ENCODE results near the gene TIMM10B. TPM values are rescaled to one million over a fixed set of nuclear protein-coding genes. Genes with fewer than 3 reads are reported as not detected.

TIMM10B gene, protein sequence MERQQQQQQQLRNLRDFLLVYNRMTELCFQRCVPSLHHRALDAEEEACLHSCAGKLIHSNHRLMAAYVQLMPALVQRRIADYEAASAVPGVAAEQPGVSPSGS
- total RNA-seq (2022; extraction: Qiagen RNA extraction) = 30.1 to 34.2 TPM (median 32.9 TPM) in 5 replicates

DNA sequence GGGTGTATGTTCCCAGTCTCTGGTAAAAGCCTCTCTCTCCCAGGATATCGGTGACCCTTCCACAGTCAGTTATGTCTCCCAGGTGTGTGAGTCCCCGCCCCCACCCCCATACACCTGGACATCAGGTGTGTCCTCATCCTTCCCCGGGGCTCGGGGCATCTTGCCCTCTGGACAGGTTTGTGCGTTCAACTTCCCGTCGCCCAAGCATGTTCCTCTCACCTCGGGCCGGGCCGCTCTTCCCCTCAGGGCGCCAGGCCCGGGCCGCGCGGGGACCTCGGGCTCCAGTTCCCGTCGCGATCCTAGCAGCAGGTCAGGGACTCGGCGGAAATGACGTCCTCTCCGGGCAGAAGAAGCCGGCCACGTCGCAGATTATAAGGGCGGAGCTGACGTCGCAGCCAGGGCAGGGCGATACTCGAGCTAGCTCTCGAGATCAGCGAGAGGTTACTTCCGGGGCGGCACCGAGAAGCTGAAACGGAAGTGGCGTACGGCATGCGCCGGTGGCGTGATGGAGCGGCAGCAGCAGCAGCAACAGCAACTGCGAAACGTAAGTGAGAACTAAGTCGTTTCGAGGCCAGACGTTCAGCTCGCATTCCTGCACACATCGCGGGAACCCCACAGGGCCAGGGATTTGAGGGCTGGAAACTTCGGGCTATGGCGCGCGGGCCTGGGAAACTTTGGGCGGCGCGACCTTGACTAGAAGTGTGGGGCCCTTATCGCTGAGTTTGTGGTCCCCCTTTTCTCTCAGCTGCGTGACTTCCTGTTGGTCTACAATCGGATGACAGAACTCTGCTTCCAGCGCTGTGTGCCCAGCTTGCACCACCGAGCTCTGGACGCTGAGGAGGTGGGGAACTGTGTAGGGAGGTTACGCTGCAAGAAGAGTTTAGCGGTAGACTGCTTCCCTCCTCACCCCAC lies at the start of gene TIMM10B, which contains the start of gene ARFIP2:
TSS of gene TIMM10B (plus strand) at position 490 of the 912 bp plus-strand sequence. CDS start at position 506, 16 bp downstream.
TSS of gene ARFIP2 (minus strand) at position 320 of the 912 bp plus-strand sequence. CDS start 910 bp downstream, outside the sequence.

DNA sequence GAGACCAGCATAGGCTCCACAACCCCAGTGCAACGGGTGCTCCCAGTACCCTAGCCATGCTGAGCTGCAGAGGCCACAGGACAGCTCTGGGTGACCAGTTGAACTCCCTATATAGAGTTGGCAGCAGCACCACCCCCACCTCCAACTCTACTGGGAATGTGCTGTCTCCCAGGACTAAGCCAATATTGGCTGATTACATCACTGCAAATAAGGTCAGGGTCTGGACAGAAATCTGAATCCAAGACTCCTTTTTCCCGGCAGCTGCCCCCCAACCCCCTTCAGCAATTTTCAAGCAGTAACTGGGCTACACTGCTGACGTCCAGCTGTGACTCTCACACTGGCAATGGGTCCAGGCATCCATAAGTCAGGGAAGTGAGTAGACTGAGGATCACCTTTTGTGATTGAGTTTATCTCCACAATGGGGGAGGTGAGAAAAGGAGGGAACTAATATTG lies 40.4 kb upstream of the TIMM10B start, which contains the start of gene HPX:
TSS of gene HPX (minus strand) at position 82 of the 453 bp plus-strand sequence. CDS start at position 58, 24 bp downstream.

DNA sequence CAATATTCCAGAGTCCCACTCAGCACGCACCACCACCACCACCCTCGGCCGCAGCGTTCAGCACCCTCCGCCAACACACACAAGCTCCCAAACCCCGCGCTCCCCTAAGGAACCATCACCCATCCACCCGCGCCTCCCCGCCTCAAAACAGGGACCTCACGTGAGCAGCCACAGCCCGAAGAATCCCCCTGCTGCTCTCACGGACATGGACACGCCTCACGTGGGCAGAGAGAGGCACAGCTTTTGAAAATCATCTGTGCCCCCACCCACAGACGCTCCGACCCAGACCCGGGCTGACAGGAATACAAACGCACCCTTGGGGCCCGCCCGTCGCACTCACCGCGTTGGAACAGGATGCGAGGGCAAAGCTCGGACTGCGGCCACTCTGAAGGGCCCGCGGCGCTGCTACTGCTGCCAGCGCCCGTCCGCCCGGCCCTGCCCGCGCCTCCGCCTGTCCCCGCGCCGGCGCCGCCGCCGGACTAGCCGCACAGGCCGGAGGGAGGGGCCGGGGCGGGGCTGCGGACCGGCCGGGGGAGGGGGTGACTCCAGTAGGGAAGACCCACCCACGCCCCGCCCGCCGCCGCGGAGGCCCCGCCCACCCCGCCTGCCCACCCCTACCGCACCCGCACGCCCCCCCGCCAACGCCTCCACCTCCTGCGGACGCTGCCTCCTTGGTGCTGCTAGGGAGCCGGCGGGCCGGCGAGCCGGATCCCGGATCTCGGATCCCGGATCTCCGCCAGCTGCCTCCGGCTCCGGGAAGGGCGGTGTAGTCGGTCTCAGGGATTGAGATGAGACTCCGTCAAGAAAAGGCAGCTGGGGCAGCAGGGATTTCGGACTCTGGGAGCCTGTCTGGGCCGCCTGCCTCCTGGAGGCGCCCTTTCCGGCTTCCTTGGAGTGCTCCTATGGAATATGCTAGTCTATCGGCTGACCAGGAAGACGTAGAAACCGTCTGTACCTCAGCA lies 7.6 kb upstream of the TIMM10B start, which contains the start of gene TRIM3:
TSS of gene TRIM3 (minus strand) at position 491 of the 962 bp plus-strand sequence. CDS start 8,246 bp downstream, outside the sequence.

DNA sequence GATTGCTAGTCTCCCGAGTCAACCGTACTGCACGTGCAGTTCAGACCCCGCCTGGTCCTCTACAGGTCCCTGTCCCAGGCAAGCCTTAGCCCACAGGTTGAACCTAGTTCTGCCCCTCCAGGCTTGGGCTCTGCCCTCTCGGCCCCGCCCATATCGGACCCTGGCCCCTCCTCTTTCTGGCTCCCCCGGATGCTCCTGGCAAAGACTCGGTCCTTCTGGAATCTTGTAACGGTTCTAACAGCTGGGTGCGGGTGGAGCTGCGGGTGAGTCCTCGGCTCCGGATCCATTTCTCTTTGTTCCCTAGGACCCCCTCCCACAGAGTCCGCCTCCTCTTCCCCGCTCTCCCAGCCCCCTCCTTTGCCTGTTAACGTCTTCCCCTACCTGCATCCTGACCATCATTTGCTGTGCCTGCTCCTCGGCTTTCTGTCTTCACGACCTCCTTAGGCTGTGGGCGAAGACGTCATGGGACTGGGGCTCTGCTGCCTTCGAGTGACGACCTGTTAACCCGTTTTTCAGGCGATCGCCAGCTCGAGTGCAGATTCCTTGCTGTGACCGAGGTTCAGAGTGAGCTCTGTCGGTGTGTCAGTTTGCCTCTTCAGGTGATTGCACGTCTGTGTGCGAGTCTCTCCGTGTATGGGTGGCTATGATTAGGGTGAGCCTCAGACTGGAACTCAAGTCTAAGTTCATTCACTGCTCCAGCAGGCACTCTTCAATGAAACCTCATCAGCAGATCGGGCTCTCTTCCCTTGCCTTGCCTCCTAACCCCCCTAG lies 16.0 kb downstream of the TIMM10B start, which contains the start of gene DNHD1:
TSS of gene DNHD1 (plus strand) at position 212 of the 771 bp plus-strand sequence. CDS start 936 bp downstream, outside the sequence.

Other genes with a start within 250 kb of the TIMM10B start
- 11.6 to 19.5 TPM (median 16.9 TPM) in 5 replicates for gene FHIP1B, start 246.9 kb upstream of the TIMM10B start, total RNA-seq (2022; extraction: Qiagen RNA extraction)
- gene CNGA4, start 242.4 kb upstream of the TIMM10B start, total RNA-seq (2022; extraction: Qiagen RNA extraction) = 0.03 to 0.08 TPM (median 0.06 TPM) in 3 of 5 replicates, not detected in the others
- gene CCKBR, start 221.7 kb upstream of the TIMM10B start, total RNA-seq (2022; extraction: Qiagen RNA extraction) = not detected in 5 replicates
- gene CAVIN3, start 161.0 kb upstream of the TIMM10B start, total RNA-seq (2022; extraction: Qiagen RNA extraction) = 25.5 to 34.4 TPM (median 26.7 TPM) in 5 replicates
- gene SMPD1, start 91.0 kb upstream of the TIMM10B start, total RNA-seq (2022; extraction: Qiagen RNA extraction) = 8.9 to 11.8 TPM (median 10.5 TPM) in 5 replicates
- 17.8 to 20.8 TPM (median 19.5 TPM) in 5 replicates for gene APBB1, start 62.4 kb upstream of the TIMM10B start, total RNA-seq (2022; extraction: Qiagen RNA extraction)
- 0.41 to 0.71 TPM (median 0.53 TPM) in 5 replicates for gene HPX, start 40.5 kb upstream of the TIMM10B start, total RNA-seq (2022; extraction: Qiagen RNA extraction)
- gene TRIM3, start 7.6 kb upstream of the TIMM10B start, total RNA-seq (2022; extraction: Qiagen RNA extraction) = 13.7 to 19.7 TPM (median 19.0 TPM) in 5 replicates
- gene ARFIP2, start 170 bp upstream of the TIMM10B start, total RNA-seq (2022; extraction: Qiagen RNA extraction) = 50.8 to 56.6 TPM (median 53.6 TPM) in 5 replicates
- 2.2 to 3.0 TPM (median 2.8 TPM) in 5 replicates for gene DNHD1, start 15.8 kb downstream of the TIMM10B start, total RNA-seq (2022; extraction: Qiagen RNA extraction)
- 23.2 to 35.1 TPM (median 30.5 TPM) in 5 replicates for gene RRP8, start 122.1 kb downstream of the TIMM10B start, total RNA-seq (2022; extraction: Qiagen RNA extraction)
- 111 to 117 TPM (median 114 TPM) in 5 replicates for gene ILK, start 122.3 kb downstream of the TIMM10B start, total RNA-seq (2022; extraction: Qiagen RNA extraction)
- gene TAF10, start 130.7 kb downstream of the TIMM10B start, total RNA-seq (2022; extraction: Qiagen RNA extraction) = 171 to 245 TPM (median 223 TPM) in 5 replicates
- gene TPP1, start 137.9 kb downstream of the TIMM10B start, total RNA-seq (2022; extraction: Qiagen RNA extraction) = 39.1 to 45.9 TPM (median 42.1 TPM) in 5 replicates
- gene DCHS1, start 174.3 kb downstream of the TIMM10B start, total RNA-seq (2022; extraction: Qiagen RNA extraction) = 0.07 to 0.08 TPM (median 0.07 TPM) in 5 replicates
- gene MRPL17, start 201.8 kb downstream of the TIMM10B start, total RNA-seq (2022; extraction: Qiagen RNA extraction) = 88.3 to 99.9 TPM (median 90.9 TPM) in 5 replicates

All from A549 treated with AZD2906 at 1 μM for 4 hours (cell line).